GM23338 (cell line): Measurements from ENCODE around the gene PRCC.

Experiments
- CTCF ChIP-seq, 2 experiments: fragments of 200-600 bp in 1 of 2; sonication (generic) in 1 of 2; conservative IDR thresholded peaks; 2 replicates each; pipeline versions ENCODE4 v1.5.1 to v1.6.1; 2016 to 2017; ENCODE audit warnings: antibody characterized with exemption in 2 of 2, low read depth in 2 of 2, mild to moderate bottlenecking in 2 of 2, moderate library complexity in 1 of 2
- EZH2 ChIP-seq: fragments of 200-600 bp; sonication (generic); IDR thresholded peaks from one replicate; pipeline ENCODE4 v1.8.0; 2017; ENCODE audit warnings: antibody characterized with exemption, mild to moderate bottlenecking, low read depth; ENCODE audit not compliant: unreplicated experiment

GRCh38 chr1:156741481-156741983, 25.8 kb upstream of the PRCC start:
- TF ChIP-seq CTCF (conservative IDR thresholded peaks at IDR 0.05; ENCODE audit: low read depth in 2 of 2) (no peak), EZH2 (no peak)
